ENCODE data around the gene MAP3K4.

Gene MAP3K4

DNA sequence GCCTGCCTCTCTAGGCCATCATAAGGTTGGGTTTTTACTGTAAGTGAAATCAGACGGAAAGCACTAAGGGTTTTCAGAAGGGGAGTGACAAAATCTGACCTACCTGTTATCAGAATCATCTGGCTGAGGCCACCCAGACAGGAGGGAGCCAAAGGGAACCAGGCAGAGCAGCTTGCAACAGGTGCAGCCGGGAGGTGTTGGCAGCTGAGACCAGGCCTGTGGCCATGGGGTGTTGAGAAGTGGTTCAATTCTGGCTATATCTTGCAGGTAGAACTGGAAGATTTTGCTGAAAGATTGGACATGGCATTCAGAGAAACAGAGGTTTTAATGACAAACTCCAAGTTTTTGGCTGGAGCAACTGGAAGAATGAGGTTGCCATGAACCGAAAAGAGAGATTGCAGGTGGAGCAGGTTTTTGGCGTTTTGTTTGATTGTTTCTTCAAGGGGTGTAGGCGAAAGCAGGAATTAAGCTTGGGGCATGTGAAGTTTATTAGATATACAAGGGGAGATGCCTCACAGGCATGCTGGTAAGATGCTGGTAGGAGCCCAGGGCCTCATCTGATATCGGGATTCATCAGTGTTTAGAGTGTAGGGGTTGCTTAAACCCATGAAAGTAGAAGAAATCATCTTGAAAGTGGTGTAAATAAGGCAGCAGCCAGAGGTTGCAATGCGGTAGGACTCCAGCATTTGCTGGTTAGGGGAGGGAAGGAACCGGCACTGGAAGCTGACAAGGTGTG is 35.1 kb upstream of the MAP3K4 start:
- H3F3A ChIP-seq (ENCODE audit: low read depth) = no peaks in the 10 kb centered on the region
- no peaks in the 10 kb centered on the region for H3K9me3 ChIP-seq (ENCODE audit: insufficient read depth, low read depth, low read length)
- H3K36me3 ChIP-seq (ENCODE audit: insufficient read depth, low read length) = no peaks in the 10 kb centered on the region
- TF ChIP-seq, protein P1, sequence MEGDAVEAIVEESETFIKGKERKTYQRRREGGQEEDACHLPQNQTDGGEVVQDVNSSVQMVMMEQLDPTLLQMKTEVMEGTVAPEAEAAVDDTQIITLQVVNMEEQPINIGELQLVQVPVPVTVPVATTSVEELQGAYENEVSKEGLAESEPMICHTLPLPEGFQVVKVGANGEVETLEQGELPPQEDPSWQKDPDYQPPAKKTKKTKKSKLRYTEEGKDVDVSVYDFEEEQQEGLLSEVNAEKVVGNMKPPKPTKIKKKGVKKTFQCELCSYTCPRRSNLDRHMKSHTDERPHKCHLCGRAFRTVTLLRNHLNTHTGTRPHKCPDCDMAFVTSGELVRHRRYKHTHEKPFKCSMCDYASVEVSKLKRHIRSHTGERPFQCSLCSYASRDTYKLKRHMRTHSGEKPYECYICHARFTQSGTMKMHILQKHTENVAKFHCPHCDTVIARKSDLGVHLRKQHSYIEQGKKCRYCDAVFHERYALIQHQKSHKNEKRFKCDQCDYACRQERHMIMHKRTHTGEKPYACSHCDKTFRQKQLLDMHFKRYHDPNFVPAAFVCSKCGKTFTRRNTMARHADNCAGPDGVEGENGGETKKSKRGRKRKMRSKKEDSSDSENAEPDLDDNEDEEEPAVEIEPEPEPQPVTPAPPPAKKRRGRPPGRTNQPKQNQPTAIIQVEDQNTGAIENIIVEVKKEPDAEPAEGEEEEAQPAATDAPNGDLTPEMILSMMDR (conservative IDR thresholded peaks at IDR 0.05; ENCODE audit: low read length) = no peak
- TF ChIP-seq EZH2phosphoT487 (IDR thresholded peaks at IDR 0.05; ENCODE audit: borderline replicate concordance) = no peak
- H3K79me2 ChIP-seq (ENCODE audit: insufficient read depth, low read length) = no peaks in the 10 kb centered on the region
- no peak overlapping the region for H2AFZ ChIP-seq (ENCODE audit: low read length)
- no peak overlapping the region for H3K4me3 ChIP-seq (ENCODE audit: low read length, poor library complexity, severe bottlenecking)
- no peaks in the 10 kb centered on the region for H3K9me2 ChIP-seq (replicated peaks; ENCODE audit: low read depth, low read length)
- no peak overlapping the region for H3K9ac ChIP-seq (ENCODE audit: low read depth, low read length, poor library complexity, severe bottlenecking)
- no peaks in the 10 kb centered on the region for H4K20me1 ChIP-seq (ENCODE audit: insufficient read depth, low read length, poor library complexity, severe bottlenecking)
- no peak overlapping the region for H3K4me2 ChIP-seq (ENCODE audit: low read depth, low read length, poor library complexity, severe bottlenecking)
- no peaks in the 10 kb centered on the region for H3K27me3 ChIP-seq (ENCODE audit: insufficient read depth, low read length, poor library complexity, severe bottlenecking)
- no peaks in the 10 kb centered on the region for H3K4me1 ChIP-seq (ENCODE audit: insufficient read depth, low read length, poor library complexity, severe bottlenecking)

DNA sequence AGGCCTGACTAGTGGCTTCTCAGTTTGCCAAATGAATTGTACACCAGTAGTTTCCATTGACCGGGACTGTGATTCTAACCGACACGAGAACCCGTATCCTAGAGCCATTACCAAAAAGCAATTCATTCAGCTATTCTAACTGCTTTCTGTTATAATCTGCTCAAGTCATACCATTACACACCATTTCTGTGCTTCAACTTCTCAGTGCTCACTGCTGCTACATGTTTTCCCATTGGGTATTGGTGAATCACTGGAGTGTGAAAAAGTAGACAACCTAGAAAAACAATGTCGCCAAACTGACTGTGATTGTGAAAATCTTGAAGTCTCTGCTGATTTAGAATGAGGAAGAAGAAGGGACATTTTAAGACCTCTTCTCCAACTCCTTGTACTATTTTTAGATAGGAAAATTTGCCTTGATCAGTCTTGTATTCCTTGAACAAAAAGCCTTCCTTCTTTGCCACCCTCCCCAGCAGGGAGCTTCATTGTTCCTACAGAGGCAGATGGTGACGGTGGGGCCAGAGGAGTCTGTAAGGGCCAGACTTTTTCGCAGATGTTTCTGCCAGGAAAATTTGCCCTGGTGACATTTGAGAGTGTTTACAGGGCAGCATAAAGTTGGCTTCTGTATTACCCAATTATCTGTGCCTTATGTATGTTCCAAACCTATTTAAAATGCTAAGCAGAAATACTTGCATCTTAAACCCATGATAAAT is 31.7 kb upstream of the MAP3K4 start:
- Histone ChIP-seq H3K27me3 (ENCODE audit: insufficient read depth, low read length, poor library complexity, severe bottlenecking) (no peaks in the 10 kb centered on the region), H3K36me3 (ENCODE audit: insufficient read depth, low read length) (no peaks in the 10 kb centered on the region), H3K4me1 (ENCODE audit: insufficient read depth, low read length, poor library complexity, severe bottlenecking) (no peaks in the 10 kb centered on the region), H2AFZ (ENCODE audit: low read length) (no peak overlapping the region), H3K9me2 (replicated peaks; ENCODE audit: low read depth, low read length) (no peaks in the 10 kb centered on the region), H4K20me1 (ENCODE audit: insufficient read depth, low read length, poor library complexity, severe bottlenecking) (no peaks in the 10 kb centered on the region), H3K79me2 (ENCODE audit: insufficient read depth, low read length) (no peaks in the 10 kb centered on the region), H3K4me3 (ENCODE audit: low read length, poor library complexity, severe bottlenecking) (no peak overlapping the region), H3F3A (ENCODE audit: low read depth) (no peaks in the 10 kb centered on the region), H3K4me2 (ENCODE audit: low read depth, low read length, poor library complexity, severe bottlenecking) (no peak overlapping the region), H3K9ac (ENCODE audit: low read depth, low read length, poor library complexity, severe bottlenecking) (no peak overlapping the region), H3K9me3 (ENCODE audit: insufficient read depth, low read depth, low read length) (no peaks in the 10 kb centered on the region)
- no peak for TF ChIP-seq EZH2phosphoT487 (IDR thresholded peaks at IDR 0.05; ENCODE audit: borderline replicate concordance)
- TF ChIP-seq, protein P1 (conservative IDR thresholded peaks at IDR 0.05; ENCODE audit: low read length) = no peak

GRCh38 chr6:160960839-160961238 is 30.7 kb upstream of the MAP3K4 start:
- no peaks in the 10 kb centered on the region for H3K9me3 ChIP-seq (ENCODE audit: insufficient read depth, low read depth, low read length)
- H3K9me2 ChIP-seq (replicated peaks; ENCODE audit: low read depth, low read length) = no peaks in the 10 kb centered on the region
- H3F3A ChIP-seq (ENCODE audit: low read depth) = no peaks in the 10 kb centered on the region
- no peak overlapping the region for H3K9ac ChIP-seq (ENCODE audit: low read depth, low read length, poor library complexity, severe bottlenecking)
- no peak overlapping the region for H2AFZ ChIP-seq (ENCODE audit: low read length)
- H3K4me1 ChIP-seq (ENCODE audit: insufficient read depth, low read length, poor library complexity, severe bottlenecking) = no peaks in the 10 kb centered on the region
- H3K79me2 ChIP-seq (ENCODE audit: insufficient read depth, low read length) = no peaks in the 10 kb centered on the region
- no peaks in the 10 kb centered on the region for H3K27me3 ChIP-seq (ENCODE audit: insufficient read depth, low read length, poor library complexity, severe bottlenecking)
- H3K36me3 ChIP-seq (ENCODE audit: insufficient read depth, low read length) = no peaks in the 10 kb centered on the region
- no peak overlapping the region for H3K4me2 ChIP-seq (ENCODE audit: low read depth, low read length, poor library complexity, severe bottlenecking)
- no peaks in the 10 kb centered on the region for H4K20me1 ChIP-seq (ENCODE audit: insufficient read depth, low read length, poor library complexity, severe bottlenecking)
- no peak overlapping the region for H3K4me3 ChIP-seq (ENCODE audit: low read length, poor library complexity, severe bottlenecking)
- TF ChIP-seq EZH2phosphoT487 (IDR thresholded peaks at IDR 0.05; ENCODE audit: borderline replicate concordance) = no peak
- TF ChIP-seq, protein P1 (conservative IDR thresholded peaks at IDR 0.05; ENCODE audit: low read length) = no peak
